ENCODE measurements around the gene MRPS25. TPM values are rescaled to one million over a fixed set of nuclear protein-coding genes. Genes with fewer than 3 reads are reported as not detected.

MRPS25 gene
- total and polyA plus RNA-seq, 2 donors = 19.8 to 48.4 TPM

DNA sequence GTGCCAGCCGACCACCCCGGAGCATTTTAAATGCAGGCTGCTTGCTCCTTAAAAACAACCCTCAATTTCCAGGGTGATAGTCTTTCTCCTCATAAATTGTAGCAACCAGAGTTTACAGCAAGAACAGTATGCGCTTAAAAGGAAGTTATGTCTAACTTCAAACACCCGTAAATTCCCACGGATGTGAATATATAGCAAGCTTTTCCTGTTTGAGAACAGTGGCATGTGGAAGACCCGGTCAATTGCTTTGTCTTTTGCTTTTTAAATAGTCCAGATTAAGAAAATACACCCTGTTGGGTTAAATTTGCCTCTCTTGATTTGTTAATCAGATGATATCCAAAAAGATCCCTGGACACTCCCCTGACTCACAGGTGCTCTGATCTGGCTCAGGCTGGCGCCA, 20.8 kb downstream of the MRPS25 start:
- WGBS = 65% methylated on average over 7 of the region's 7 CpGs
- no peaks in the 10 kb centered on the region for H3K36me3 ChIP-seq (ENCODE audit: insufficient read depth)
- H3K27ac ChIP-seq (ENCODE audit: low read depth) = no peak overlapping the region

GRCh38 chr3:15043408-15044171, 21.5 kb downstream of the MRPS25 start:
- WGBS = 80% methylated on average over 11 of the region's 11 CpGs
- no peak for DNase-seq (ENCODE audit: extremely low spot score)
- no peaks in the 10 kb centered on the region for H3K36me3 ChIP-seq (ENCODE audit: insufficient read depth)
- H3K4me1 ChIP-seq (ENCODE audit: insufficient read depth) = no peaks in the 10 kb centered on the region
- H3K27ac ChIP-seq (ENCODE audit: low read depth) = no peak overlapping the region
- no peak overlapping the region for H3K4me3 ChIP-seq (ENCODE audit: low read depth, low read length)

More for the DNA sequence above, 20.8 kb downstream of the MRPS25 start:
- Histone ChIP-seq H3K4me1 (ENCODE audit: insufficient read depth) (no peaks in the 10 kb centered on the region), H3K4me3 (ENCODE audit: low read depth, low read length) (no peak overlapping the region)
- no peak for DNase-seq (ENCODE audit: extremely low spot score)

DNA sequence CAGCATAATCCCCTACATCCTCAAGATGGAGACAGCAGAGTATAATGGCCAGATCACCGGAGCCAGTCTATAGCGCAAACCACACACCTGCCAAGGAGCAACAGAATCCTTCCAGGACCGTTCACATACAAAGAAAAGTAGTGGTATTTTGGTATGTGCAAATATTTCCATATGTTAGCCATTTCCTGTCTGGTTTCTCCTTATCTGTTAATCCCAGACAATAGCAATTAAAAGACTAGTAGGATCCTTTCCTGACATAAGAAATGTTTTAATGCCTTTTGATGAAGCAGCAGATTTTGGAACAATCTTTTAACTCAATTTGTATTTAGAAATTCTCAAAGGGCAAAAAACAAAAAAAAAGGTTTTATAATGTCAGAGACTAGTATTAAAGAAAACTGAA, 22.2 kb downstream of the MRPS25 start:
- Histone ChIP-seq H3K4me3 (ENCODE audit: low read depth, low read length) (no peak overlapping the region), H3K36me3 (ENCODE audit: insufficient read depth) (no peaks in the 10 kb centered on the region), H3K27ac (ENCODE audit: low read depth) (no peak overlapping the region), H3K4me1 (ENCODE audit: insufficient read depth) (no peaks in the 10 kb centered on the region)
- DNase-seq (ENCODE audit: extremely low spot score) = no peak
- WGBS = 59% methylated on average over 3 of the region's 3 CpGs

- WGBS = 84% methylated on average over 3 of the region's 3 CpGs
- no peak for DNase-seq (ENCODE audit: extremely low spot score)
Observed at GRCh38 chr3:15041950-15042349, 23.2 kb downstream of the MRPS25 start.

DNA sequence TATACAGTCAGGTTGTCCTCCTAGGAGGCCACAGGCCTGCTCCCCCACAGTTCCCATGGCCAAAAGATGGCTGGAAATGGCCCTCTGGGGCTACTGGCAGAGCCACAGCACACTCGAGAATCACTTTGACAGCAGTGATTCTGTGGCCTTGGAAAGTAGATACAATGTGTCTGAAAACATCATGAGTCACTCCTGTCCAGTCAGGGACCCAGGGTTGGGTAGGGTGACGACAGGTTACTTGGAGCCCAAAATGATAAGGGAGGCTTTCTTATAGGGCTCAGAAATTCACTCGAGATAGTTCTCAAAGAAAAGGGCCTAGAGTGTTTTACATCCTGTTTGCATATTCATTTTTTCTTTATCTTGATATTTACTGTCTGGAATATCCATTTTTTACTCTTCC, 24.3 kb downstream of the MRPS25 start:
- H3K27ac ChIP-seq (ENCODE audit: low read depth) = no peak overlapping the region
- H3K4me1 ChIP-seq (ENCODE audit: insufficient read depth) = no peaks in the 10 kb centered on the region
- no peaks in the 10 kb centered on the region for H3K36me3 ChIP-seq (ENCODE audit: insufficient read depth)
- H3K4me3 ChIP-seq (ENCODE audit: low read depth, low read length) = no peak overlapping the region
- DNase-seq (ENCODE audit: extremely low spot score) = no peak
- 67% methylated on average over 3 of the region's 3 CpGs for WGBS

More at GRCh38 chr3:15041950-15042349, 23.2 kb downstream of the MRPS25 start:
- H3K27ac ChIP-seq (ENCODE audit: low read depth) = no peak overlapping the region
- H3K4me3 ChIP-seq (ENCODE audit: low read depth, low read length) = no peak overlapping the region
- H3K4me1 ChIP-seq (ENCODE audit: insufficient read depth) = no peaks in the 10 kb centered on the region
- no peaks in the 10 kb centered on the region for H3K36me3 ChIP-seq (ENCODE audit: insufficient read depth)

DNA sequence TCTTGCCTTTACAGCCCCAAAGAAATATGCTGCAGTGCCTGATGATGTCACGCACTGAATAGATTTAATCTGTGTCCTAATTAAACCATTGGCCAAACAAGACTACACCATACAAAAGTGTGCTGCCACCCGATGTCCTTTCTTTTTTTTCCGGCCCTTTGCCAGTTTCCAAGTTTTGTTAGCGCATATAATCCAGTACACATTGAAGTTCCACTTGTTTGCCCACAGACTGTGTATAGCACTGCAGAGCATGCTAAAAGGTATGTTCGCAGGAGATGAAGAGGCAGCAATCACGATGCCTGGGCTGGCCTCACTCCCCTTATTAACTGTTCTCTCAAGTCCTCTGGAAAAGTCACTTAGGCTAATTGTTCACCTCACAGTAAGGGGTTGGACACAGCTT, 26.8 kb downstream of the MRPS25 start:
- Histone ChIP-seq H3K4me1 (ENCODE audit: insufficient read depth) (no peaks in the 10 kb centered on the region), H3K4me3 (ENCODE audit: low read depth, low read length) (no peak overlapping the region), H3K36me3 (ENCODE audit: insufficient read depth) (peaks cover 4% of the 10 kb centered on the region), H3K27ac (ENCODE audit: low read depth) (no peak overlapping the region)
- 87% methylated on average over 6 of the region's 6 CpGs for WGBS
- no peak for DNase-seq (ENCODE audit: extremely low spot score)

- H3K27ac ChIP-seq (ENCODE audit: low read depth) = no peak overlapping the region
- DNase-seq (ENCODE audit: extremely low spot score) = no peak
- H3K36me3 ChIP-seq (ENCODE audit: insufficient read depth) = peaks cover 10% of the 10 kb centered on the region
- H3K4me3 ChIP-seq (ENCODE audit: low read depth, low read length) = no peak overlapping the region
- H3K4me1 ChIP-seq (ENCODE audit: insufficient read depth) = no peaks in the 10 kb centered on the region
- 80% methylated on average over 3 of the region's 3 CpGs for WGBS
Observed at GRCh38 chr3:15033103-15033502, 32.0 kb downstream of the MRPS25 start.

DNA sequence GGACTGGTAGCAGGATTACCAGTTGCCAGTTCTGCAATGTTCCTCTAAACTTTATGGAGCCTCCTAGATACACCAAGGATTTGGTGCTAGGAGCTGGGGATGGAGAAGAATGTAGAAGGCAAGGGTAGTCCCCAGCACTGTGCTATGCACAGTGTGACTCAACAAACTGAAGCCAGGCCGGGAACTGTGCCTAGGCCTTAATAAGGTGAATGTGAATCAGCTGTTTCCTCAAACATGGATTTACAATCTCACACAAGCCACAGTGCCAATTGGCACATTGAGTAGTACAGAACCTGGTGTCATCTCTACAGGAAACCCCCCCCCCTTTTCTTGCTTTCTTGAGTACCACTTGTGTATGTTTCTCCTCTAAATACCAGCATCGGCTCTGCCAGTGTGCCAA, 32.5 kb downstream of the MRPS25 start:
- Histone ChIP-seq H3K36me3 (ENCODE audit: insufficient read depth) (peaks cover 10% of the 10 kb centered on the region), H3K4me1 (ENCODE audit: insufficient read depth) (no peaks in the 10 kb centered on the region), H3K4me3 (ENCODE audit: low read depth, low read length) (no peak overlapping the region), H3K27ac (ENCODE audit: low read depth) (no peak overlapping the region)
- no peak for DNase-seq (ENCODE audit: extremely low spot score)
- WGBS = 86% methylated on average over 2 of the region's 2 CpGs

DNA sequence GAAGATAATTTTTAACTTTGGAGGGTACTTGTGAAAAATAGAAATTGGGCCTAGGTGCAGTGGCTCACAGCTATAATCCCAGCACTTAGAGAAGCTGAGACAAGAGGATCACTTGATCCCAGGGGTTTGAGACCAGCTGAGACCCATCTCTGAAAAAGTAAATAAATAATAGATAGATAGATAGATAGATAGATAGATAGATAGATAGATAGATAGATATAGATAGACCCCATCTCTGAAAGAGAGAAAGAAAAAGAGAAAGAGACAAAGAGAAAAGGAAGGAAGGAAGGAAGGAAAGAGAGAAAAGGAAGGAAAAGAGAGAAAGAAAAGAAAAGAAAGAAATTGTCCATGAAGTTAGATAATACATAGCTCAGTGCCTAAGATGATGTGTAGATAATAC, 35.5 kb downstream of the MRPS25 start:
- no peak for DNase-seq (ENCODE audit: extremely low spot score)
- H3K36me3 ChIP-seq (ENCODE audit: insufficient read depth) = peaks cover 9% of the 10 kb centered on the region
- no peak overlapping the region for H3K4me3 ChIP-seq (ENCODE audit: low read depth, low read length)
- H3K4me1 ChIP-seq (ENCODE audit: insufficient read depth) = no peaks in the 10 kb centered on the region
- no peak overlapping the region for H3K27ac ChIP-seq (ENCODE audit: low read depth)

- peaks cover 4% of the 10 kb centered on the region for H3K36me3 ChIP-seq (ENCODE audit: insufficient read depth)
- H3K4me3 ChIP-seq (ENCODE audit: low read depth, low read length) = no peak overlapping the region
- no peak for DNase-seq (ENCODE audit: extremely low spot score)
- no peak overlapping the region for H3K27ac ChIP-seq (ENCODE audit: low read depth)
- no peaks in the 10 kb centered on the region for H3K4me1 ChIP-seq (ENCODE audit: insufficient read depth)
- WGBS = 74% methylated on average over 2 of the region's 2 CpGs
Observed at GRCh38 chr3:15023719-15024118, 41.4 kb downstream of the MRPS25 start.

GRCh38 chr3:15023249-15023648, 41.9 kb downstream of the MRPS25 start:
- DNase-seq (ENCODE audit: extremely low spot score) = no peak
- Histone ChIP-seq H3K4me1 (ENCODE audit: insufficient read depth) (no peaks in the 10 kb centered on the region), H3K4me3 (ENCODE audit: low read depth, low read length) (no peak overlapping the region), H3K36me3 (ENCODE audit: insufficient read depth) (peaks cover 4% of the 10 kb centered on the region), H3K27ac (ENCODE audit: low read depth) (no peak overlapping the region)
- 51% methylated on average over 5 of the region's 5 CpGs for WGBS

- Histone ChIP-seq H3K36me3 (ENCODE audit: insufficient read depth) (peaks cover 2% of the 10 kb centered on the region), H3K27ac (ENCODE audit: low read depth) (no peak overlapping the region), H3K4me1 (ENCODE audit: insufficient read depth) (no peaks in the 10 kb centered on the region), H3K4me3 (ENCODE audit: low read depth, low read length) (no peak overlapping the region)
- WGBS = 85% methylated on average over 2 of the region's 2 CpGs
- no peak for DNase-seq (ENCODE audit: extremely low spot score)
Observed at GRCh38 chr3:15017191-15017590, 47.9 kb downstream of the MRPS25 start.

DNA sequence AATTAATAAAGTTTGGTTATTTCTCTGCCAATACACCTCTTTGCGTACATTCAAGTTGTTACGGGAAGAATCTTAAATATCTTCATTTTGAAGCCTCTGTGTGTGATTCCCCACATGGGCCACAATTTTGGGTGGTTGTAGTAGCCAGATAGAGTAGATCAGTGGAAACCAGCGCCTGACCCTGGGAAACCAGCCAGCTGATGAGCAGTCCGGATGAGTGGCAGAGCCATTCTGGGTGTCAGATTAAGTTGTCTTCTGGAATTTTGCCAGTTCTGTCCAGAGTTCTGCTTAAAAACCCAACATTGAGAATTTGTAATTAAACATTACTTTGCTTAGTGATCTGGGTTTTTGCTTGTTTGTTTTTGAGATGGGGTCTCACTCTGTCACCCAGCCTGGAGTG, 49.7 kb downstream of the MRPS25 start:
- H3K36me3 ChIP-seq (ENCODE audit: insufficient read depth) = peaks cover 2% of the 10 kb centered on the region
- no peak overlapping the region for H3K4me3 ChIP-seq (ENCODE audit: low read depth, low read length)
- 86% methylated on average over 4 of the region's 4 CpGs for WGBS
- DNase-seq (ENCODE audit: extremely low spot score) = no peak
- no peak overlapping the region for H3K27ac ChIP-seq (ENCODE audit: low read depth)
- no peaks in the 10 kb centered on the region for H3K4me1 ChIP-seq (ENCODE audit: insufficient read depth)

DNA sequence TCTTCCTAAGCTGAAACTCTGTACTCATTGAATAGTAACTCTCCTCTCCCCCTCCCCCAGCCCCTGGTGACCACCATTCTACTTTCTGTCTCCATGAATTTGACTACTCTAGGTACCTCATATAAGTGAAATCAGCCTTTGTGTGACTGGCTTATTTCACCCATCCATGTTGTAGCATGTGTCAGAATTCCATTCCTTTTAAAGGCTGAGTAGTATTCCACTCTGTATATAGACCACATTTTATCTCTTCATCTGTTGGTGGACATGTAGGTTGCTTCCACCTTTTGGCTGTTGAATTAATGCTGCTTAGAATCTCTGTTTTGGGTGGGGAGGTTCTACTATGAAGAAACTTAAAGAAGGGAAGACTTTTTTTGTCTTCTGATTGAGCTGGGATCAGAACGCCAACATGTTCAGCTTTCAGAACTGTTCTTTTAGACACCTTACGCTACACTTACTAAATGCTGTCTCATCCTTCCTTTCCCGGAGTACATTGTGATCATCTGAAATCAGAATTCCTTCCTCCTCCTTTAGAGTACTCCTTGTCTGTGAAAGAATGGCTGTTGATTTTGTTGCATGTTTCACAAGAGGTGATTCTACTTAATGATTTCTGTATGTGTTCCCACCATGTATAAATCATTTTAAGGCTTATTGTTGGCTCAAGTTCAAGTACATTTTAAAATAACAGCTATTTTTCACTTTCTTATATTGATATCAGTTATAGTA, 50.3 kb downstream of the MRPS25 start:
- peaks cover 2% of the 10 kb centered on the region for H3K36me3 ChIP-seq (ENCODE audit: insufficient read depth)

More for the DNA sequence above, 50.3 kb downstream of the MRPS25 start:
- 95% methylated on average over 3 of the region's 3 CpGs for WGBS
- Histone ChIP-seq H3K4me3 (ENCODE audit: low read depth, low read length) (no peak overlapping the region), H3K27ac (ENCODE audit: low read depth) (no peak overlapping the region), H3K4me1 (ENCODE audit: insufficient read depth) (no peaks in the 10 kb centered on the region)
- DNase-seq (ENCODE audit: extremely low spot score) = no peak
